HEK293T (cell line): ENCODE results near the gene TRAPPC12.

Experiments used
- BHLHE40 ChIP-seq: fragments of 450-650 bp; IDR thresholded peaks from 2 replicates; pipeline ENCODE4 v1.6.1; 2016; ENCODE audit warnings: mild to moderate bottlenecking, moderate library complexity, borderline replicate concordance
- CTBP1 ChIP-seq: fragments of 450-650 bp; IDR thresholded peaks from 2 replicates; pipeline ENCODE4 v1.6.1; 2016; ENCODE audit warnings: borderline replicate concordance
- ELF4 ChIP-seq: fragments of 450-650 bp; IDR thresholded peaks from 2 replicates; pipeline ENCODE4 v1.6.1; 2017; ENCODE audit warnings: antibody characterized with exemption
- FOXA1 ChIP-seq: fragments of 450-650 bp; IDR thresholded peaks from 2 replicates; pipeline ENCODE4 v1.6.1; 2016; ENCODE audit warnings: mild to moderate bottlenecking
- FOXM1 ChIP-seq: fragments of 450-650 bp; IDR thresholded peaks from 2 replicates; pipeline ENCODE4 v1.6.1; 2017; ENCODE audit warnings: mild to moderate bottlenecking, borderline replicate concordance
- L3MBTL2 ChIP-seq: fragments of 450-650 bp; conservative IDR thresholded peaks from 2 replicates; pipeline ENCODE4 v1.6.1; 2016; ENCODE audit warnings: mild to moderate bottlenecking
- NFRKB ChIP-seq: fragments of 450-650 bp; IDR thresholded peaks from 2 replicates; pipeline ENCODE4 v1.6.1; 2016; ENCODE audit warnings: mild to moderate bottlenecking, moderate library complexity
- PKNOX1 ChIP-seq: fragments of 450-650 bp; IDR thresholded peaks from 2 replicates; pipeline ENCODE4 v1.6.1; 2016
- SP1 ChIP-seq: fragments of 450-650 bp; IDR thresholded peaks from 2 replicates; pipeline ENCODE4 v1.6.1; 2017
- SUZ12 ChIP-seq: fragments of 450-650 bp; IDR thresholded peaks from 2 replicates; pipeline ENCODE4 v1.6.1; 2016; ENCODE audit warnings: mild to moderate bottlenecking
- TARDBP ChIP-seq: fragments of 450-650 bp; IDR thresholded peaks from 2 replicates; pipeline ENCODE4 v1.6.1; 2016
- ZNF384 ChIP-seq: fragments of 450-650 bp; IDR thresholded peaks from 2 replicates; pipeline ENCODE4 v1.6.1; 2016

GRCh38 chr2:3430740-3431490, 51.4 kb downstream of the TRAPPC12 start:
- TF ChIP-seq BHLHE40 = no peak
- TF ChIP-seq ZNF384 = no peak
- TF ChIP-seq FOXA1 = no peak
- TF ChIP-seq SUZ12 = no peak
- no peak for TF ChIP-seq TARDBP
- no peak for TF ChIP-seq PKNOX1
- TF ChIP-seq ELF4 = no peak
- no peak for TF ChIP-seq SP1
- no peak for TF ChIP-seq CTBP1
- no peak for TF ChIP-seq NFRKB
- TF ChIP-seq FOXM1 = no peak
- no peak for TF ChIP-seq L3MBTL2
